Fibroblast of gingiva (primary cell): ENCODE results near the gene NID2.

Source experiments
- DNase-seq: peaks from one replicate; pipeline ENCODE4 v3.0.0-alpha.2; 2011; ENCODE audit warnings: low read depth

The NID2 gene, protein sequence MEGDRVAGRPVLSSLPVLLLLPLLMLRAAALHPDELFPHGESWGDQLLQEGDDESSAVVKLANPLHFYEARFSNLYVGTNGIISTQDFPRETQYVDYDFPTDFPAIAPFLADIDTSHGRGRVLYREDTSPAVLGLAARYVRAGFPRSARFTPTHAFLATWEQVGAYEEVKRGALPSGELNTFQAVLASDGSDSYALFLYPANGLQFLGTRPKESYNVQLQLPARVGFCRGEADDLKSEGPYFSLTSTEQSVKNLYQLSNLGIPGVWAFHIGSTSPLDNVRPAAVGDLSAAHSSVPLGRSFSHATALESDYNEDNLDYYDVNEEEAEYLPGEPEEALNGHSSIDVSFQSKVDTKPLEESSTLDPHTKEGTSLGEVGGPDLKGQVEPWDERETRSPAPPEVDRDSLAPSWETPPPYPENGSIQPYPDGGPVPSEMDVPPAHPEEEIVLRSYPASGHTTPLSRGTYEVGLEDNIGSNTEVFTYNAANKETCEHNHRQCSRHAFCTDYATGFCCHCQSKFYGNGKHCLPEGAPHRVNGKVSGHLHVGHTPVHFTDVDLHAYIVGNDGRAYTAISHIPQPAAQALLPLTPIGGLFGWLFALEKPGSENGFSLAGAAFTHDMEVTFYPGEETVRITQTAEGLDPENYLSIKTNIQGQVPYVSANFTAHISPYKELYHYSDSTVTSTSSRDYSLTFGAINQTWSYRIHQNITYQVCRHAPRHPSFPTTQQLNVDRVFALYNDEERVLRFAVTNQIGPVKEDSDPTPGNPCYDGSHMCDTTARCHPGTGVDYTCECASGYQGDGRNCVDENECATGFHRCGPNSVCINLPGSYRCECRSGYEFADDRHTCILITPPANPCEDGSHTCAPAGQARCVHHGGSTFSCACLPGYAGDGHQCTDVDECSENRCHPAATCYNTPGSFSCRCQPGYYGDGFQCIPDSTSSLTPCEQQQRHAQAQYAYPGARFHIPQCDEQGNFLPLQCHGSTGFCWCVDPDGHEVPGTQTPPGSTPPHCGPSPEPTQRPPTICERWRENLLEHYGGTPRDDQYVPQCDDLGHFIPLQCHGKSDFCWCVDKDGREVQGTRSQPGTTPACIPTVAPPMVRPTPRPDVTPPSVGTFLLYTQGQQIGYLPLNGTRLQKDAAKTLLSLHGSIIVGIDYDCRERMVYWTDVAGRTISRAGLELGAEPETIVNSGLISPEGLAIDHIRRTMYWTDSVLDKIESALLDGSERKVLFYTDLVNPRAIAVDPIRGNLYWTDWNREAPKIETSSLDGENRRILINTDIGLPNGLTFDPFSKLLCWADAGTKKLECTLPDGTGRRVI (N-terminal part only)

DNA sequence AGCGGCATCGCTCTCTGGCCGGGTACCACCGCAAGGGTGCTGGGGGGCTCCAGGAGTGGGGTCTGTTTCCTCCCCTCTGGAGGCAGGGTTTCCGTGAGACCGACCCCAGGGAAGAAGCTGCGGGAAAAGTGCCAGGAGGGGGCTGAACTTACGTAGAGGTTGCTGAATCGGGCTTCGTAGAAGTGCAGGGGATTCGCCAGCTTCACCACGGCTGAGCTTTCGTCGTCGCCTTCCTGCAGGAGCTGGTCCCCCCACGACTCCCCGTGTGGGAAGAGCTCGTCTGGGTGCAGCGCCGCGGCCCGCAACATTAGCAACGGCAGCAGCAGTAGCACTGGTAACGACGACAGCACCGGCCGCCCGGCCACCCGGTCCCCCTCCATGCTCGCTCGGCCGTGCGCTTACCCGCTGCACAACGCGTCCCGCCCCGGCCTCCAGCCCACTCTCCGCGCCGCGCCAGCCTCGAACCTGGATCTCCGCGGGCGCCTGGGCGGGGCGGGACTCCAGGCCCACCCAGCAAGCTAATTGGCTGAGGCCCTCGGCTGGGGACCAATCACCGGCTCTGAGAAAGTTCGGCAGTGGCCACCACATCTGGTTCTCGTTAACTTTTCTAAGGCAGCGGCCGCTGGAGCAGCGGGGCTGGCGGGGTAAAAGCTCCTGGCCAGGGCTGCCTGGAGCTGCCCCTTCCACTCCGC, at the start of gene NID2:
Gene NID2 (minus strand): TSS at position 445 of the 692 bp plus-strand sequence. CDS start 65 bp downstream, at position 380.
- peak; percentile 98 for DNase-seq

DNA sequence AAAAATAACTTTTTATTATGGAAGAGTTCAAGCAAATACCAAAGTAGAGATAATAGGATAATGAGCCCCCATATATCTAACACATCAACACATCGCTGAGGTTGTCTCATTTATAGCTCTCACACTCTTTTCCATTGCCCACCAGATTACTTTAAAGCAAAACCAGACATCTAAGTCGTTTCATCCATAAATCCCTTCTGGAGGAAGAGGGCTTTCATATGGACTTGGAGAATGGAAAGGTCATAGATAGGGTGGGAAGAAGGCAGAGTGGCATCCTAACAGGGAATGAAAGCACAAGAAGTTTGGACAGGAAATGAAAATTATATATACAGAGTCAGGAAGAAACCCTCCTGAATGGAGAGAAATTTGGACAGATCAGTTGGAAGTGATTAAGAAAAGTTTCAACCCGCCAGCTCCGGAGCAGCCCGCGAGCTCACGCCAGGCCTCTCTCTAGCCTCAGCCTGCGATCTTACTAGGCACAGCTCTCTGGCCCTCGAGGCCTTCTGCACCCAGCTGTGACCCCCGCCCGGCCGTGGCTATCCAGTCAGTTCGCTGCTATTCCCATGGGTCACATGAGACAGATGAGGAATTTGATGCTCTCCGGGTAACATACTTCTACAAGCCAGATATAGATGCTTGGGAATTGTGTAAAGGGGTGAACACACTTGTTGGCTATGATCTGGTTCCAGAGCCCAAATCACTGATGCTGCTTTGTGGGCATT, 48.4 kb upstream of the NID2 start:
- peak; percentile 93 for DNase-seq

DNA sequence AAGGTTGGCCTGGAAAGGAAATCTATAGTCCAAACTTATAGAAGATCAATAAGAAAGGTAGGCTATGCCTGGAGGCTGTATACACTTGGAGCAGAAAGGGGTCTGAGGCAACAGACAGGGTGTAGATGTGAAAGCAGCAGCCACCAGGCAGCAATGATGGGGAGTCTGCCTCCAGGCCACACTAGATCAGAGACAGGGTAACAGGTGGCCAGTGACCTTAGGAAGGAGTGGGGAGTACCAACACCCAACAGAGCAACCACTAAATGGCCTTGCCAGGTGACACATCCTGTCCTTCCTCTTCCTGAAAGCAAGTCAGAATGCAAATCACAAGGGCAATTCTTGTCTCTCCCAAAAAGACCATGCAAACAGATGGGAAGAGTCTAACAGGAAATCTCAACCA, 46.4 kb upstream of the NID2 start:
- no peak for DNase-seq

DNA sequence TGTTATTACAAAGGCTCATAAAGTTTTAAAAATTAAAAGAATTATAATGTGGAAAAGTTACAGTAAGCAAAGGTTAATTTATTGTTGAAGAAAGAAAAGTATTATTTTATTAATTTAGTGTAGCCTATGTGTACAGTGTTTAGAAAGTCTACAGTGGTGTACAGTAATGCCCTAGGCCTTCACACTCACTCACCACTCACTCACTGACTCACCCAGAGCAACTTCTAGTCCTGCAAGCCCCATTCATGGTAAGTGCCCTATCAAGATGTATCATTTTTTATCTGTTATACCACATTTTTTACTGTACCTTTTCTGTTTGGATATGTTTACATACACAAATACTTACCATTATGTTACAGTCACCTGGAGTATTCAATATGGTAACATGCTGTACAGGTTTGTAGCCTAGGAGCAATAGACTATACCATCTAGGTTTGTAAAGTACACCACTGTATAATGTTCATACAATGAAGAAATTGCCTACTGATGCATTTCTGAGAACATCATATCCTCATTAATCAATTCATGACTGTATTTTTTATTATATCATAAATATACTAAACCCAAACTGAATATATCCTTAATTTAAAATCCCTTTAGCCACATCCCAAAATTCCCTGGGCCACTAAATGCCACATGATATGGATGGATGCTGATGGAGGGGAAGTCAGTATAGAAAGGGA, 43.6 kb upstream of the NID2 start:
- no peak for DNase-seq

DNA sequence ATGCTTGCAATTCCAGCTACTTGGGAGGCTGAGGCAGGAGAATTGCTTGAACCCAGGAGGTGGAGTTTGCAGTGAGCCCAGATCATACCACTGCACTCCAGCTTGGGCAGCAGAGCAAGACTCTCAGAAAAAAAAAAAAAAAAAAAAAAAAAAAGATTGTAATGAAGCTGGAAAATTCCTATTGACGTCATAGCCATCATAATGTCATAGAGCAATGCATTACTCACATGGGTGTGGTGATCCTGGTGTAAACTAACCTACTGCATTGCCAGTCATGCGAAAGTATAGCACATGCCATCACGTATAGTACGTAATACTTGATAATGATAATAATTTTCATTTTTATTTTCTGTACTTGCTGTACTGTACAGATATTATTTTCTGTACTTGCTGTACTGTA, 42.7 kb upstream of the NID2 start:
- peak; percentile 72 for DNase-seq

DNA sequence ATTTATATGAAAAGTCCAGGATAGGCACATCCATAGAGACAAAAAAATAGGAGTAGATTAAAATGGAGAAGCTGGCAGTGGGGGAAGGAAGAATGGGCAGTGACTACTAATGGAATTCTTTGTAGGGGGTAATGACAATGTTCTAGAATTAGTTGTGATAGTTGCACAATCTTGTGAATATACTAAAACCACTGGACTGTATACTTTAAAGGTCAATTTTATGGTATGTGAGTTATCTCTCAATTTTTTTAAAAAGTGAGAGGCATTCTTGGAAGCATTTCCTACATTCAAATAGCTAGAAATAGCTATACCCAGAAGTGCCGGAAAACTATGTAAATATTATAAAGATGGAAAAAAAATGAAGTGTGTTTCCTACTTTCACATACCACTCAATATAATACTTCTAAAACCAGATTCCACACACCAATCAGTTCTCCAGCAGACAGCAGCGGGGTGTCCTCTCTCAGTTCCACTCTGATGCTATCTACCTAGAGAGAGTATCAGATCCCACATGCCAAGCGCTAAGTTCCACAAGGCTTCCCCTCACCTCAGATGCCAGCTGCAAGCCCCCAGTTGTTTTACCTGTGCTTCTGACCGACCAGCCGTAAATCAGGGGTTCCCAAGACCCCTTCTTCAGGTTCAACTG, 41.7 kb upstream of the NID2 start:
- peak; percentile 89 for DNase-seq

DNA sequence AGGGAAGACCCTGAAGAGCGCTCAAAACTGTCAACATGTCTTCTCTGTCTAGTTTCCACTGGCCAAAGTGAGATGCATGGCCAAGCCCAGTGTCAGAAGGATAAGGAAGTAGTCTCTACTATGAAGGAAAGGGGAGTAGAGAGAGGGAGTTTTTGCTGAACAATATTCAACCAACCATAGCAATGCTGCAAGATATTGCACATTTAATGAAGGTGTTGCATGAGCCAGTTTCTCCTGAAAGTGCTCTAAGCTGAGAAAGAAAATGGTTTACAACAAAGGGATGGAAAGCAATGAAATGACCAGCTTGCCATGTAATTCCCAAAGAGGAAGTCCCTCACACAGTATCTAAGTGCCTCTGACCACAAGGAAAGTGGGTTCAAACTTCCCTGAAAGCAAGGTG, 40.0 kb upstream of the NID2 start:
- no peak for DNase-seq

DNA sequence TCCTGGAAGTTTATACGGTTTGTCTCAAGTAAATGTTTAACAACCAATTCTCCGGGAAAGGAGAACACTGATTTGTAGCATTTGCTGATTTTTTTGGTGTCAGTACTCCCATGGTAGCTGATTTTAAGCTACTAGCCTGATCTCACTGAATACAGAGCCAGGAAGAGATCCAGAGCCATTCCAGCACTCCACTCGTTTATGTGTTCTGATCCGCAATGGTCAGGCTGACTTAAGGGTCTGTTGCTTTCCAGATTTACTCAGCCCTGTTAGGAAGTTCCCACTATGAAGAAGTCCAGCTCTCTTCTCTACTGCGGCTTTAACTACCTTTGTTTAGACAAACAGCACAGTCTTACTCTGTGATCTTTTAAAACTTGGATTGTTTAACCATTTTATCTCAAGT, 38.0 kb upstream of the NID2 start:
- DNase-seq, result no peak

DNA sequence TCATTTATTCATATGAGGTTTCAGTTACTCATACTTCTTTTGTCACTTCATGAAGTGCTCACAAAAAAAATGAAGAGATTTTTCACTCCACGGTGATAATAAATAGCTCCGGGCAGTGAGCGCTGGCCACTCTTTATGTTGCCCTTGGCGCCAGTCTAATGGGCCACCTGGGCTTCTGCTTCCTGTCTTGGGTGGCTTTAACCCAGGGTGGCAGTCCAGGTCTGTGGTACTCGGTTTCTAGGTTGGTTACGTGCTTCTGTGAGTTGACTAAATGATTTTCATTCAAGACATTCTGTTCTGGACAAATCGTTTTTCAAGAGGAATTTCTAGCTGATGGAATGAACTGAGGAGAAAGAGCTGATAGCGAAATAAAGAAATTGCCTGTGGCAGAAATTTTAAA, 34.6 kb upstream of the NID2 start:
- DNase-seq, result no peak

DNA sequence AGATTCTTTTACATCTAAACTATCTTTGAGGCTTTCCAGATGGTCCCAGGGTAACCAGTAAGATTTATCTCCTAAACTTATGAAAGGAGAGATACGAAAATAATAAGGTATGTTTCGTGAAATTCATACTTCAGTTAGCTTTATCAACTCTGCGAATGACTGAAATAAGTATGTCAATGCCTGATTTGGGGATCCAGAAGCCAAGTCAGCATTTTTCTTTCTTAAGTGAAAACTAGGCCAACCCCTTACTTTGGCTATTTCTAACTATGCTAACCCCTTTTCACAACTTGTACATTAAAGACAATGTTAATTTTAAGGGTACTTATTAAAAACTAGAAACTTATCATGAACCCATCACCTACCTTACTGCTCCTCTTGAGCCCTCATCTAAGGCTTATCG, 26.9 kb upstream of the NID2 start:
- no peak for DNase-seq

DNA sequence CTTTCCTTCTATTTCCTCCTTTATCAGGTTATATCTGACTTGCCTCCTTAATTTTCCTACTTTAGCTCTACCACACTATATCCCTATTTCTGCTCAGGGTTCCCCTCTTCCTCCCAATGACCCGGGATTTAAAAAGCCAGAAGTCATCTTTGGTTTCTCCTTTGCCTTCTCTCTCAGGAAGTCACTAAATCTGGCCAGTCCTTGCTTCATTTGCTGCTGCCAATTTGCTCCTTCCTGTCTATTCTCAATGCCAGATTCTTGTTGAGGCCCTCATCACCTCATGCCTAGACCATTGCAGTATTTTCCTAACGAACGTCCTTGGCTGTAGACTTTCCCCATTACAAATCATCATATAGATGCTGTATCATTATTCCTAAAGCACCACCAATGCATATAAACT, 26.5 kb upstream of the NID2 start:
- DNase-seq, result no peak

DNA sequence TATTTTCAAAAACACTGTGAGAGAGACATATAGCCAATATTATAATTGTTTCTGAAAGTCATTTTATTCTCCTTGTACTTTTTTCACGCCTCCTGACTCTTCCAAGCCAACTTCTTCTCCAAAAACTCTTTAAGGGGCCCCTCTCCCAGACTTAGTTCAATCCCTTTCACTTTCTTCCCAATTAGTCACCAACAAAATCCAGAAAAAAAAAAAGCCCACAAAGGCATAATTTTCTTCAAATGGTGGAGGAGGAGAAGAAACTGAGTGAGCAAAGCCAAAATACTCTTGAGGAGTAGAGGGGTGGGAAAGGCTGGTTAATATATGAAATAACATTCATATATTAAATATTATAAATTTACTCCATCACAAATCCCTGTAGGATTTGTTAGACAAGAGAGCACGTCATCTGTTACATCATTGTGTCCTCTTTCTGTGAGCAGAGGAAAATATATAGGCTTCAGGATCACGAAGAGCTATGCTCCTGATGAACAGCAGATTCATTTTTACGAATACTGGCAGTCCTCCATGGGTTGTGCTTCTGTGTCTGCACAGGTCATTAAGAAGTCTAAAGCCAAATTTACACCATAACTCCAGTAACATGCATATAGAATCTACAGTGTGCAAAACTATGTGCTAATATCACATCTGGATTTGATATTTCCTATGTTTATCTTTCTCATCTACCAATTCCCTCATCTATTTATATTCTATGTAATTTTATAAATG, 25.9 kb upstream of the NID2 start:
- DNase-seq, result no peak

DNA sequence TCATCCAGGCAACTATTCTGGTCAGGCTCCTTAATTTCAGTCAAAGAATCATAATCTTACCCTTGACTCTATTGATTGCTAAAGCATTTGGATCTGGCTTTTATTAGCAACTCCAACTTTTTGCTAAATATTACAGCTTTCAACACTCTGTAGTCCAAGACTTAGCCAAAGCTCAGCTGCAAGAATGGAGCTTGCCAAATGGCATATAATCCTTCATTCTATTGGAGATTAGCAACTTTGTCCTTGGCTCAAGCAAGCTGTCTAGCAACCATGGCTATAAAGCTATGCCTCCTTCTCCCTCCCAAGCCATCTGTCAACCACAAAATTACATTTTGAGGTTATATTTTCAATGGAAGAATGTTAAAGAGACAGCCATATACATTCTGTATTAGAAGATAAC, 23.1 kb upstream of the NID2 start:
- DNase-seq, result peak; percentile 81

DNA sequence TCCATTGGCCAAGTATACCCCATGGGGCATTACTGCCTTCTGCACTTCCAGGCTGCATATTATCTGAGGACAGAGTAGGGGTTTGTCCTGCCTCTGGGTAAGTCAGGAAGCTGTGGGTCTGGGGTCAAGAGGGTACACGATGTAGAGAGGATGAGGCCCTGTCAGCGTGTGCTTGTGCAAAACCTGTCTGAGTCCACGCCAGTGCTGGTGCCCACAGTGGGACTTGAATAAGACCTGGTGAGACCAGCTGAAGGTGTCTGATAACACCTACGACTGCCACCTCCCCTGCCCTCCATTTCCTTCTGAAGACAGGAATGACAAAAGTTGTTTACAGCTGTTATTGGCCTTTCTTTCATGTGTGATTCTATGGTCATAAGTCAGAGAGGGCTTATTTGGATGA, 22.1 kb upstream of the NID2 start:
- DNase-seq, result no peak

DNA sequence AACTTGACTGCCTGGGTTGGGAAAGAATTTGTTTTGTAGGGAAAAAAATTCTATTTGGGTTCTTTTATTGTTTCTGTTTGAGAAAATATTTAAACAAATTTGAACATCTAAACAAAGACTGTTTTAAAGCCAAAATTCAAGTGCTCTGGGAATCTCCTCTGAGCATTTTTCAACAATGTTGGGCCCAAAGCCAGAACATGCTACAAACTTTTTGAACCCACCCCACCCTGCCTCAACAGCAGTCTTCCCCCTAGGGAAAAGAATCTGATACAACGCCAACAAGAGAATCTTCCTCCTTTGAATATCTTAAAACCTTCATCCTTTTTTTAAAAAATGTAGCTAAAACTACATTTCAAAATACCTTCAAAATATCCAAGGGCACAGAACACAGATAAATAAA, 20.4 kb upstream of the NID2 start:
- DNase-seq, result peak; percentile 45

DNA sequence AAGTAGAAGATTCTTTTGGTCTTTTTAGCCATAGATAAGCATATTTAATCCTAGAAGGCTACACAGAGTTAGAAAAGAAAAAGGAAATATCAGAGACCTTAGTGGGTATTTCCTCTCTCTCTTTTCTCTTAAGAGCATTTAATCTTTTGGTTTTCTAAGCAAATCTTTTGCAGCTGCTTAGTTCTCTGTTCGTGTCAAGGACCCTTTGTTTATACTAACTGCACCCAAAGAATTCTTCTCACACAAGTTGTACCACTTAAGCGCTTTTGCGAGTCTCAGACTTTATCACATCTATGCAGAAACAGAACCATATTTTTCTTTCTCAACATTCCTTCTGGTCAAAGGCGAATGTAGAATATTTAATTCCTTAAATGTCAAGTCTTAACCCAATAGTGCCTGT, 17.9 kb upstream of the NID2 start:
- peak; percentile 41 for DNase-seq

DNA sequence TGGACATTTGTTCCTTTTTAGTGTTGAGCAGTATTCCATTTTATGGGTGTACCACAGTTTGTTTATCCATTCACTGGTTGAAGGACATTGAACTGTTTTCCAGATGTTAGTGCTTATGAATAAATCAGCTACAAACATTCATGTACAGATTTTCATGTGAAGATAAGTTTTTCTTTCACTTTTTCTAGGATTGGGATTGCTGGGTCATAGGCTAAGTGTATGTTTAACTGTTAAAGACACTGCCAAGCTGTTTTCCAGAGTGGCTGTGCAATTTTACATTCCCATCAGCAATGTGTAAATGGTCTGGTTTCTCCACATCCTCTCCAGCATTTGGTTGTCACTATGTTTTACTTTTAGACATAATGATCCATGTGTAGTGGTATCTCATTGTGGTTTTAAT, 14.0 kb upstream of the NID2 start:
- no peak for DNase-seq

DNA sequence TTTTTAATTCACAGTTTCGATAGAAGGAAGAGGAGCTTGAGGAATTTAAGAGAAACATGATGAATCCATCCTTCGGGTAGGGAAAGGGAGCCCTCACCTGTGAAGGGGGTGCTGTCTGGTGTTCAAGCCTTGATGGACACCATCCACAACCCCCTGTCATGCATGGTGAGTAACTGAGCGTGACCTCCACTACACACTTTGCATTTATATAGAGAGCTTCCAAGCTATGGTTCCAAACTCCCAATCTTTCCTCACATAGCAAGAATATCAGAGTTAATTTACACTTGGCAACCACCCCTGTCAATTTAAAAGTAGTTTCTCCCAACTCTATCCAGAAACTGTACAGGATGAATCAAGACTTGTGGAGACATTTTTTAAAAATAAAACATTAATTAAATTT, 13.1 kb upstream of the NID2 start:
- DNase-seq, result no peak
